ENCODE measurements around the gene GPR55. TPM values are rescaled to one million over a fixed set of nuclear protein-coding genes. Genes with fewer than 3 reads are reported as not detected.

The GPR55 gene
- total and polyA plus RNA-seq, 5 donors from 2014 or later = 1.6 to 24.4 (median 4.5) TPM

DNA sequence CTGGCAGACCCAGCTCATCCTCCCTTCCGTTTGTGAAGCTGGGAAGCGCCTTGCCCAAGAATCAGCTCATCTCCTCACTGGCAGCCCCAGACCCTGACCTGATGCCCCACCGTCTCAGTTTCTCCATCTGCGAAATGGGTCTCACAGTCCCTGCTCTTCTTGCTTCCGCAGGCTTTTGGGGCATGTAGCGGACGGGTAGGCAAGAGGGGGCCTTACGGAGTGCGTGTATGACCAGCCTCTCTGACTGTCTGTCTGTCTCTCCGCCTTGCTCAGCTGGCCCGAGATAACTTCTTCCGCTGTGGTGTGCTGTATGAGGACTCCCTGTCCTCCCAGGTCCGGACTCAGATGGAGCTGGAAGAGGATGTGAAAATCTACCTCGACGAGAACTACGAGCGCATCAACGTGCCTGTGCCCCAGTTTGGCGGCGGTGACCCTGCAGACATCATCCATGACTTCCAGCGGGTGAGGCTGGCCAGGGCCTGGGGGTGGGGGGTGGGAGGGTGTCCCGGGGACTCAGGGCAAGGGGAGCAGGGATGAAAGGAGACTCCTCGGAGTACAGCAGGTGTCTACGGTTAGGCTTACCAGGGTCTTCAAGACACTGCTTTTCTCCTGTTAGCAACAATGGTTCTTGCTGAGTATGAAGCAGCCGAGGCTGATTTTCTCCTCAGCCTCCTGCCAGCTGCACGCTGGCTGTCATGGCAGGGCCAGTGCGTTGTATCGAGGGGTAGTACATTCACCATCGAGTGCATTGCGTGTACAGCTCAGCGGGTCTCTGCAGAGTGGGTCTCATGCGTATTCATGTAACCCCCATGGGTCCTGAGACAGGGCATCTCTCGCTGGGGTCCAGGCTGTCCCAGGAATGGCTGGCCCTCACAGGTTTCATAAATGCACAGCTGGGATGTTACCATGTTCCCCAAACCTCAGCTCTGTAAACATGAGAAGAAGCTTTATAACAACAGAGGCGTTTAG is 49.4 kb downstream of the GPR55 start:
- no peaks in the 10 kb centered on the region for H3K9me3 Mint-ChIP-seq
- Histone ChIP-seq H3K27me3 (ENCODE audit: control insufficient read depth, insufficient read depth, low read length) (no peaks in the 10 kb centered on the region), H3K36me3 (ENCODE audit: control insufficient read depth, insufficient read depth, low read length) (peaks cover 4% of the 10 kb centered on the region), H3K9me3 (ENCODE audit: control insufficient read depth in 2 of 2, low read length in 2 of 2) (no peaks in the 10 kb centered on the region), H3K4me1 (ENCODE audit: control insufficient read depth, insufficient read depth, low read length, poor library complexity, severe bottlenecking) (peaks cover 21% of the 10 kb centered on the region), H3K4me3 (ENCODE audit: low read depth, low read length) (no peak overlapping the region), H3K27ac (ENCODE audit: insufficient read depth, low read length, poor library complexity, severe bottlenecking) (no peak overlapping the region)
- no peak for DNase-seq
- H3K27me3 Mint-ChIP-seq = no peaks in the 10 kb centered on the region
- no peak overlapping the region for H3K4me3 Mint-ChIP-seq
- H3K36me3 Mint-ChIP-seq = peaks cover 4% of the 10 kb centered on the region
- no peak overlapping the region for H3K27ac Mint-ChIP-seq
- no peak for ATAC-seq (ENCODE audit: low read depth in 2 of 2)
- peaks cover 4 to 35% (median 10%) of the 10 kb centered on the region in 4 donors for H3K4me1 Mint-ChIP-seq

DNA sequence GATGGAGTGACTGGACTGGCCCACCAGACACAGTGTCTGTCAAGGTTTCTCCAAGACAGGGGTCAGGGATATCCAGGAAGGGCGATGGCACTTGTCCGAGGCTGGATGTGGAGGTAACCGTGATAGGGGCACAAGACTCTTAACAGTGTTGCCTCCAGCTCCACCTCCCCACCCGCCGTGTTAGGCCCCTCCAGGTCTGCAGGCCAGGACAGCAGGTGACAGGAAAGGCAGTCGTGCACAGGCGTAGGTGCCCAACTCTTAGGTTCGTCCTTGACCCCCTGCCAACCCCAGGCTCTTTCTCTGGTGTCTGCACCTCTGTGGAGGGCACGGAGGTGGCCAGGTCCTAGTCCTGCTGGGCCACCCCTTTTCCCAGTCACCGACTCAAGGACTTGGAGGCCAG is 50.2 kb downstream of the GPR55 start:
- Mint-ChIP-seq H3K27me3 (no peaks in the 10 kb centered on the region), H3K4me1 (peaks cover 4 to 42% (median 10%) of the 10 kb centered on the region in 4 donors), H3K36me3 (peaks cover 4% of the 10 kb centered on the region), H3K27ac (peak overlapping the region in 1 of 3 donors; percentile 31), H3K9me3 (no peaks in the 10 kb centered on the region), H3K4me3 (no peak overlapping the region)
- Histone ChIP-seq H3K9me3 (ENCODE audit: control insufficient read depth in 2 of 2, low read length in 2 of 2) (no peaks in the 10 kb centered on the region), H3K27ac (ENCODE audit: insufficient read depth, low read length, poor library complexity, severe bottlenecking) (no peak overlapping the region), H3K27me3 (ENCODE audit: control insufficient read depth, insufficient read depth, low read length) (no peaks in the 10 kb centered on the region), H3K4me3 (ENCODE audit: low read depth, low read length) (no peak overlapping the region), H3K36me3 (ENCODE audit: control insufficient read depth, insufficient read depth, low read length) (peaks cover 4% of the 10 kb centered on the region), H3K4me1 (ENCODE audit: control insufficient read depth, insufficient read depth, low read length, poor library complexity, severe bottlenecking) (peaks cover 21% of the 10 kb centered on the region)
- DNase-seq (no peak), ATAC-seq (ENCODE audit: low read depth in 2 of 2) (no peak)

DNA sequence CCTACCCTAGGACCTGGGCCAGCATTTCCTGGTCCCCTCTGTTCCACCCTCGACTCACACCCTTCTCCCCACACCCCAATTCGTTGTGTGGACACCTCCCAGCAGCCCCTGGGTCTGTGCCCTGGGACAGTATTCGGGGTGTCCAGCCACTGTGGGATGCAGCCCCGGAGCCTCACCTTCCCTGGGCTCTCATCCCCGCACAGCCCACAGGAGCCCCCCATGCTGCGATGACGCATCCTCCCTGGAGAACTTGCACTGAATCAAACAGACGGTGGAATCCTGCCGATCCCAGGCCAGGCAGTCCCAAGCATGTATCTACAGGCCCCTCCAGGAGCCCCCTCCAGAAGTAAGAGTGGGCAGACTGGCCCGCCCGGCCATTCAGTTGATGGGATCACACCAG is 50.6 kb downstream of the GPR55 start:
- no peak overlapping the region for H3K4me3 ChIP-seq (ENCODE audit: low read depth, low read length)
- no peak overlapping the region for H3K27ac ChIP-seq (ENCODE audit: insufficient read depth, low read length, poor library complexity, severe bottlenecking)
- H3K4me3 Mint-ChIP-seq = no peak overlapping the region
- H3K9me3 Mint-ChIP-seq = no peaks in the 10 kb centered on the region
- H3K9me3 ChIP-seq (ENCODE audit: control insufficient read depth in 2 of 2, low read length in 2 of 2) = no peaks in the 10 kb centered on the region
- peaks cover 4 to 46% (median 10%) of the 10 kb centered on the region in 4 donors for H3K4me1 Mint-ChIP-seq
- H3K27ac Mint-ChIP-seq = peak overlapping the region in 2 of 3 donors; percentile 31 to 44
- H3K27me3 Mint-ChIP-seq = no peaks in the 10 kb centered on the region
- H3K27me3 ChIP-seq (ENCODE audit: control insufficient read depth, insufficient read depth, low read length) = no peaks in the 10 kb centered on the region
- no peak for DNase-seq
- peaks cover 21% of the 10 kb centered on the region for H3K4me1 ChIP-seq (ENCODE audit: control insufficient read depth, insufficient read depth, low read length, poor library complexity, severe bottlenecking)
- no peak for ATAC-seq (ENCODE audit: low read depth in 2 of 2)
- peaks cover 4% of the 10 kb centered on the region for H3K36me3 Mint-ChIP-seq
- peaks cover 4% of the 10 kb centered on the region for H3K36me3 ChIP-seq (ENCODE audit: control insufficient read depth, insufficient read depth, low read length)

DNA sequence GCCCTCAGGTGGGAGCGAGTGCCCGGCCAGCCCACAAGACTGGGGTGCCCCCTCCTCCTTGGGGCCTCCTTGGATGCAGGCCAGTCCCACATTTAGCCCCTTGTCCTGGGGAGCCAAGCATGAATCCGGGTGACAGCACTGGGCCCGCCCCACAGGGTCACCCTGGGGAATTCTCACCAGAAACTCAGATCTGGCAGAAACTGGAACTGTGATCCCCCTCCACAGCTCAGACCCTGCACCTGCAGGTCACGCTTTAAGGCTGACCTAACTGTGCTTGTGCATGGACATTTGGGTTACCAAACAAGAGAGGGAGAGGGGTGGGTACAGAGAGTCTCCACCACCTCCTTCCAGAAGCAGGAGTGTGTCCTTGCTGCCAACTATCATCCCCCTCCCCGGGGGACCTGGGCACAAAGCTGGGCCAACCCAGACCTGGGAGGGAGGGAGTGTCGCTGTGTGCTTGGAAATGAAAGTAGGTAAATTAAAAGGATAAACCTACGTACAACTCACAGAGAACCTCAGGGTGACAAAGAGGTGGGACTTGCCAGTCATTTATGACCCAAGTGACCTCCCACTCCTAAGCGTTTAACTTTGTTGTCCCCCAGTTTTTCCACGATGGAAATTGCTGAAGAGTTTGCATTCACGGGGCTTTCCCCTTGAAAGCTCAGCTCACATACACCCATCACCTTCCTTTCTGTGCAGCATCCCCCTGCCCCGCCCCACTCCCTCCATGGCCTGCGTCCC is 51.2 kb downstream of the GPR55 start:
- H3K4me1 ChIP-seq (ENCODE audit: control insufficient read depth, insufficient read depth, low read length, poor library complexity, severe bottlenecking) = peaks cover 21% of the 10 kb centered on the region
- Mint-ChIP-seq H3K9me3 (no peaks in the 10 kb centered on the region), H3K27me3 (no peaks in the 10 kb centered on the region), H3K36me3 (peaks cover 4% of the 10 kb centered on the region), H3K4me3 (no peak overlapping the region), H3K27ac (peak overlapping the region in 2 of 3 donors; percentile 44 to 69), H3K4me1 (peaks cover 4 to 48% (median 12%) of the 10 kb centered on the region in 4 donors)
- H3K9me3 ChIP-seq (ENCODE audit: control insufficient read depth in 2 of 2, low read length in 2 of 2) = no peaks in the 10 kb centered on the region
- DNase-seq = no peak
- H3K4me3 ChIP-seq (ENCODE audit: low read depth, low read length) = no peak overlapping the region
- ATAC-seq (ENCODE audit: low read depth in 2 of 2) = peak; percentile 10
- H3K27me3 ChIP-seq (ENCODE audit: control insufficient read depth, insufficient read depth, low read length) = no peaks in the 10 kb centered on the region
- peaks cover 3% of the 10 kb centered on the region for H3K36me3 ChIP-seq (ENCODE audit: control insufficient read depth, insufficient read depth, low read length)
- H3K27ac ChIP-seq (ENCODE audit: insufficient read depth, low read length, poor library complexity, severe bottlenecking) = no peak overlapping the region

DNA sequence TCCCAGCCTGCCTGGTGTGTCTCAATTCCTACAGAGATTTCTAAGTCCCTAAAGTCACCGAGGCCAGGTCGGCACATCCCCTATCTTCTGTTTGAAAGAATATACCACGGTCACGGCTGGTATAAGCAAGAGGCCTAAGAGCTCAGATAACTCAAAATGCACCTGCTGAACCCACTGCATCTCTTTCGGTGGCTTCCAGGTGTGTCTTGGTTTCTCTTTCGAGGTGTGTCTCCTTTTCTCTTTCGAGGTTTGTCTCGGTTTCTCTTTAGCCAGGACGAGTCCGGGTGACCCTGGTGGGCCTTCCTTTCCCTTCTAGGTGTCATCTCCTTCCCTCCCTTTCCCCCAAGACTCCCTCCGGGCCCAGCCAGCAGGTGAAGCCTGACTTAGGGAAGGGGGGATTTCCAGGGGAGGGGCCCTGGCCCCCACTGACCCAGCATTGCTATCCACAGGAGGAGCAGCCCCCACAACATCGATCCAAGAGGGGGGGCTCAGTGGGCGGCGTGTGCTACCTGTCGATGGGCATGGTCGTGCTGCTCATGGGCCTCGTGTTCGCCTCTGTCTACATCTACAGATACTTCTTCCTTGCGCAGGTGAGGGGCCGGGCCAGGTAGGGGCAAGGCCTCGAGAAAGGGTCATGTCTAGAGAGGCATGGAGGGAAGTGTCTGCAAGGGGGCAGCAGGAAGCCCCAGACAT is 51.9 kb downstream of the GPR55 start:
- ATAC-seq (ENCODE audit: low read depth in 2 of 2) (peak in 1 of 2 donors; percentile 23), DNase-seq (peak in 1 of 3 donors; percentile 68)
- H3K36me3 ChIP-seq (ENCODE audit: control insufficient read depth, insufficient read depth, low read length) = no peaks in the 10 kb centered on the region
- H3K4me3 Mint-ChIP-seq = peak overlapping the region in 2 of 4 donors; percentile 1 to 46
- H3K4me1 ChIP-seq (ENCODE audit: control insufficient read depth, insufficient read depth, low read length, poor library complexity, severe bottlenecking) = peaks cover 21% of the 10 kb centered on the region
- peaks cover 4% of the 10 kb centered on the region for H3K36me3 Mint-ChIP-seq
- H3K27ac Mint-ChIP-seq = peak overlapping the region; percentile 7 to 87 (median 52)
- H3K27me3 ChIP-seq (ENCODE audit: control insufficient read depth, insufficient read depth, low read length) = no peaks in the 10 kb centered on the region
- H3K9me3 ChIP-seq (ENCODE audit: control insufficient read depth in 2 of 2, low read length in 2 of 2) = no peaks in the 10 kb centered on the region
- H3K4me1 Mint-ChIP-seq = peaks cover 4 to 53% (median 14%) of the 10 kb centered on the region in 4 donors
- H3K4me3 ChIP-seq (ENCODE audit: low read depth, low read length) = peak overlapping the region; percentile 7
- H3K27ac ChIP-seq (ENCODE audit: insufficient read depth, low read length, poor library complexity, severe bottlenecking) = peak overlapping the region; percentile 23
- H3K9me3 Mint-ChIP-seq = no peaks in the 10 kb centered on the region
- H3K27me3 Mint-ChIP-seq = no peaks in the 10 kb centered on the region

DNA sequence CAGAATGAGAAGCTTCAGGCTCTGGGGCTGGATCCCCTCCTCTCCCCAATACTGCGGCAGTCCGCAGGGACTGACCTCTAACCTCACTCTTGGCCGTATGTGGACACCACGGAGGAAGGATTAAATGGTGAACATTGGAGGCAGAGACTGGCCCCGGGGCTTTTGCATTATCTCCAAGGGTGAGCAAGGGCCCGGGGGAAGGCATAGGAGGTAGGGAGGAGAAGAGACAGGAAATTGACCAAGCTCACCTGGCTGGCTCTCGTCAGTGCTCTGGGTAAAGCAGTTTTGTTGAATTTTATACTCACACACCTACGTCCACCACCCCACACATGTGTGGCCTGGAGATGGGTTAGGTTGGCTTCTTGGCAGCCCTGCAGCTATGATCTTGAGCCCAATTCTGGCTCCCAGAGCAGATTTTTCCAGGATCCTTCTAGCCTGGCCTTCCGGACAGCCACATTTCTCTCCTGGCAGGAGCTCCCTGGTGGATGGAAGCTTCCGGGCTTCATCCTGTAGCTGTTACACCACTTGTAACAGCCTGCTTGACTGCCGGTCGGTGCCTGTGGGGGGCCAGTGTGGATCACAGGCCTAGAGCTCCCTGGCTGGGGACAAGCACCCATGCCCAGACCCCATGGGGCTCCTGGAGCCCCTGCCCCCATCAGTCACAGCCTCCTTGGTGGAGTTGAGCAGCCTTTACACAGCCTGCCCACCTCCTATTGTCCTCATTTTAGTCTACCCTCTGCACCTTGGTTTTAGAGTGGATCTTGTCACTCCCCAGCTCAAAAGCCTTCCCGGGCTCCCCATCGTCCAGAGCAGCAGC is 52.7 kb downstream of the GPR55 start:
- H3K27me3 ChIP-seq (ENCODE audit: control insufficient read depth, insufficient read depth, low read length) = no peaks in the 10 kb centered on the region
- H3K27ac Mint-ChIP-seq = peak overlapping the region; percentile 7 to 87 (median 7)
- H3K9me3 Mint-ChIP-seq = no peaks in the 10 kb centered on the region
- H3K36me3 Mint-ChIP-seq = peaks cover 4% of the 10 kb centered on the region
- H3K4me3 Mint-ChIP-seq = peak overlapping the region in 2 of 4 donors; percentile 1 to 46
- no peak for ATAC-seq (ENCODE audit: low read depth in 2 of 2)
- no peak overlapping the region for H3K27ac ChIP-seq (ENCODE audit: insufficient read depth, low read length, poor library complexity, severe bottlenecking)
- DNase-seq = no peak
- no peaks in the 10 kb centered on the region for H3K9me3 ChIP-seq (ENCODE audit: control insufficient read depth in 2 of 2, low read length in 2 of 2)
- H3K4me1 Mint-ChIP-seq = peaks cover 4 to 50% (median 14%) of the 10 kb centered on the region in 4 donors
- H3K4me3 ChIP-seq (ENCODE audit: low read depth, low read length) = no peak overlapping the region
- no peaks in the 10 kb centered on the region for H3K27me3 Mint-ChIP-seq
- H3K4me1 ChIP-seq (ENCODE audit: control insufficient read depth, insufficient read depth, low read length, poor library complexity, severe bottlenecking) = peaks cover 22% of the 10 kb centered on the region
- H3K36me3 ChIP-seq (ENCODE audit: control insufficient read depth, insufficient read depth, low read length) = no peaks in the 10 kb centered on the region

Measured in CD4-positive, CD25-positive, alpha-beta regulatory T cell (primary cell).